ENCODE measurements around the gene KRTAP5-1.
A peak's percentile ranks its signal among the peaks of the same experiment; 100 is the strongest.

Gene KRTAP5-1

DNA sequence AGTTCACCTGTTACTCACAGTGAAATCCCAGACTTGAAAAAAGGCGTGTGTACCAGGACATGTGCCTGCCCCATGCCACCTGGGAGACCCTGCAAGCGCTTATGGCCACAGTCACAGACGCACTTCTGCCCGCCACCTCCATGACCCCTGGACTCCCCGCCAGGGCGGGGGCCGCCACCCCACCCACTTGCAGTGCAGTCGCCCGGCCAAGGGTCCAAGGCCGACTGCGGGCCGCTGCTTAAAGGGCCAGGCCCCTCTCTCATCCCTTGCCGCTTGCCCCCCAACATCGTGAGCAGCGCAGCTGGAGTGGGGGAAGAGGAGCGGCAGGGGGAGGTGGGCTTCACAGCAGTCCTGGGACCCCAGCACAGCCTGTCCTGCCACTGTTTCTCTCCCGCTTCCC lies 23.8 kb downstream of the KRTAP5-1 start:
- H3K36me3 ChIP-seq (ENCODE audit: control insufficient read depth in 1 of 2, insufficient read depth in 2 of 2, low read length in 2 of 2) = no peaks in the 10 kb centered on the region
- no peak overlapping the region for H3K9ac ChIP-seq (ENCODE audit: low read depth in 1 of 2, low read length in 2 of 2)
- H3K9me3 ChIP-seq (ENCODE audit: control insufficient read depth in 1 of 2, low read length in 2 of 2) = no peaks in the 10 kb centered on the region
- peaks cover 33 to 57% of the 10 kb centered on the region in 2 donors for H3K4me1 ChIP-seq (ENCODE audit: control insufficient read depth in 1 of 2, insufficient read depth in 2 of 2, low read length in 2 of 2)
- H3K4me3 ChIP-seq (ENCODE audit: low read depth in 1 of 2, low read length in 2 of 2) = no peak overlapping the region
- H3K27ac ChIP-seq (ENCODE audit: low read depth, low read length) = no peak overlapping the region
- no peaks in the 10 kb centered on the region for H3K27me3 ChIP-seq (ENCODE audit: control insufficient read depth in 1 of 2, insufficient read depth in 2 of 2, low read length in 2 of 2)

GRCh38 chr11:1560649-1561251 lies 24.3 kb downstream of the KRTAP5-1 start:
- no peak overlapping the region for H3K9ac ChIP-seq (ENCODE audit: low read depth in 1 of 2, low read length in 2 of 2)
- no peak overlapping the region for H3K27ac ChIP-seq (ENCODE audit: low read depth, low read length)
- H3K4me1 ChIP-seq (ENCODE audit: control insufficient read depth in 1 of 2, insufficient read depth in 2 of 2, low read length in 2 of 2) = peaks cover 33 to 57% of the 10 kb centered on the region in 2 donors
- no peaks in the 10 kb centered on the region for H3K27me3 ChIP-seq (ENCODE audit: control insufficient read depth in 1 of 2, insufficient read depth in 2 of 2, low read length in 2 of 2)
- H3K36me3 ChIP-seq (ENCODE audit: control insufficient read depth in 1 of 2, insufficient read depth in 2 of 2, low read length in 2 of 2) = no peaks in the 10 kb centered on the region
- H3K9me3 ChIP-seq (ENCODE audit: control insufficient read depth in 1 of 2, low read length in 2 of 2) = no peaks in the 10 kb centered on the region
- no peak overlapping the region for H3K4me3 ChIP-seq (ENCODE audit: low read depth in 1 of 2, low read length in 2 of 2)

GRCh38 chr11:1560002-1560648 lies 25.0 kb downstream of the KRTAP5-1 start:
- Histone ChIP-seq H3K27me3 (ENCODE audit: control insufficient read depth in 1 of 2, insufficient read depth in 2 of 2, low read length in 2 of 2) (no peaks in the 10 kb centered on the region), H3K4me1 (ENCODE audit: control insufficient read depth in 1 of 2, insufficient read depth in 2 of 2, low read length in 2 of 2) (peaks cover 37 to 63% of the 10 kb centered on the region in 2 donors), H3K4me3 (ENCODE audit: low read depth in 1 of 2, low read length in 2 of 2) (no peak overlapping the region), H3K27ac (ENCODE audit: low read depth, low read length) (no peak overlapping the region), H3K36me3 (ENCODE audit: control insufficient read depth in 1 of 2, insufficient read depth in 2 of 2, low read length in 2 of 2) (no peaks in the 10 kb centered on the region), H3K9me3 (ENCODE audit: control insufficient read depth in 1 of 2, low read length in 2 of 2) (no peaks in the 10 kb centered on the region), H3K9ac (ENCODE audit: low read depth in 1 of 2, low read length in 2 of 2) (no peak overlapping the region)

- Histone ChIP-seq H3K4me1 (ENCODE audit: control insufficient read depth in 1 of 2, insufficient read depth in 2 of 2, low read length in 2 of 2) (peaks cover 31 to 65% of the 10 kb centered on the region in 2 donors), H3K36me3 (ENCODE audit: control insufficient read depth in 1 of 2, insufficient read depth in 2 of 2, low read length in 2 of 2) (no peaks in the 10 kb centered on the region), H3K27ac (ENCODE audit: low read depth, low read length) (peak overlapping the region; percentile 77), H3K4me3 (ENCODE audit: low read depth in 1 of 2, low read length in 2 of 2) (peak overlapping the region; percentile 22 to 28), H3K9ac (ENCODE audit: low read depth in 1 of 2, low read length in 2 of 2) (peak overlapping the region in 1 of 2 donors; percentile 43), H3K27me3 (ENCODE audit: control insufficient read depth in 1 of 2, insufficient read depth in 2 of 2, low read length in 2 of 2) (no peaks in the 10 kb centered on the region), H3K9me3 (ENCODE audit: control insufficient read depth in 1 of 2, low read length in 2 of 2) (no peaks in the 10 kb centered on the region)
Observed at GRCh38 chr11:1559111-1559951, 25.8 kb downstream of the KRTAP5-1 start.

- no peaks in the 10 kb centered on the region for H3K36me3 ChIP-seq (ENCODE audit: control insufficient read depth in 1 of 2, insufficient read depth in 2 of 2, low read length in 2 of 2)
- peak overlapping the region in 1 of 2 donors; percentile 43 for H3K9ac ChIP-seq (ENCODE audit: low read depth in 1 of 2, low read length in 2 of 2)
- H3K4me3 ChIP-seq (ENCODE audit: low read depth in 1 of 2, low read length in 2 of 2) = peak overlapping the region in 1 of 2 donors; percentile 28
- peaks cover 29 to 61% of the 10 kb centered on the region in 2 donors for H3K4me1 ChIP-seq (ENCODE audit: control insufficient read depth in 1 of 2, insufficient read depth in 2 of 2, low read length in 2 of 2)
- H3K27ac ChIP-seq (ENCODE audit: low read depth, low read length) = peak overlapping the region; percentile 77
- H3K27me3 ChIP-seq (ENCODE audit: control insufficient read depth in 1 of 2, insufficient read depth in 2 of 2, low read length in 2 of 2) = no peaks in the 10 kb centered on the region
- no peaks in the 10 kb centered on the region for H3K9me3 ChIP-seq (ENCODE audit: control insufficient read depth in 1 of 2, low read length in 2 of 2)
Observed at GRCh38 chr11:1558775-1559110, 26.3 kb downstream of the KRTAP5-1 start.

DNA sequence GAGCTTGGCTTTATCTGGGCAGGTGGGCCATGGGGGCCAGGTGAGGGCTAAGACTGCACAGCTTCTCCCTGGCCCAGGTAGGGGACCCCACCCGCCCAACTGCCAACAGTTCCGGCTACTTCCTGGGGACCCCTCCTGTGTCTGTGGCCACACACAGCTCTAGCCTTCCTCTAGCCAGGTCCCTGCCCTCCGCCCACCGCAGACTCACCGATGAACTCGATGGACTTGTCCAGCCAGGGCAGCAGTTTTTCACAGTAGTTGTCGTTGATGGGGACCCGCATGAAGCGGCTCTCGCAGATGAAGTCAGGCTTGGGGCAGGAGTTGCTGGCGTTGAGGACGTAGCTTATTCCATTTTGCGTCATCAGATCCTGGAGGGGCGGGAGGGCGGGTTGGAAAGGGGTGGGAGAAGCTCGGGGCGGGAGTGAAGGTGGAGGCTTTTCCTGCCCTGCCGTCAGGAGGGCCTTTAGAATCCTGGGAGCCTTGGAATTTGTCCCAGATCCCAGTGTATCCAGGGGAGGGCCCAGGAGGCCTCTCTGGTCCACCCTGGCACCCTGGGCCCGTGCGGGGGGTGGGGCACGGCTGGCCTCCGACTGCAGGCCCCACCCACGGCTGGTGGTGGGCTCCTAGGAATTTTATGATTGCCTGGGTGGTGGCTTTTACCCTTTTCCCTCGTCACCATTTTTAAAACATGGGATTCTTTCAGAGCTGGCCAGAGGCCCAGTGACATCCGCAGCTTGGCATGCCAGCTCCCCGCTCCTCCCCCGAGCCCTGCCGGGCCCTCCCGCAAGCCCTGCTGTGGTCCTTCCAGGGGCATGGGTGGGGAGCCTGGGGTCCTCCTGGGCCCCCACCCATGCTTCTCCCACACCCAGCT lies 26.9 kb downstream of the KRTAP5-1 start:
- H3K4me1 ChIP-seq (ENCODE audit: control insufficient read depth in 1 of 2, insufficient read depth in 2 of 2, low read length in 2 of 2) = peaks cover 29 to 61% of the 10 kb centered on the region in 2 donors
- H3K4me3 ChIP-seq (ENCODE audit: low read depth in 1 of 2, low read length in 2 of 2) = peak overlapping the region in 1 of 2 donors; percentile 28

GRCh38 chr11:1557051-1557884 lies 27.8 kb downstream of the KRTAP5-1 start:
- no peak overlapping the region for H3K9ac ChIP-seq (ENCODE audit: low read depth in 1 of 2, low read length in 2 of 2)
- no peaks in the 10 kb centered on the region for H3K36me3 ChIP-seq (ENCODE audit: control insufficient read depth in 1 of 2, insufficient read depth in 2 of 2, low read length in 2 of 2)
- peaks cover 29 to 60% of the 10 kb centered on the region in 2 donors for H3K4me1 ChIP-seq (ENCODE audit: control insufficient read depth in 1 of 2, insufficient read depth in 2 of 2, low read length in 2 of 2)
- H3K9me3 ChIP-seq (ENCODE audit: control insufficient read depth in 1 of 2, low read length in 2 of 2) = no peaks in the 10 kb centered on the region
- no peaks in the 10 kb centered on the region for H3K27me3 ChIP-seq (ENCODE audit: control insufficient read depth in 1 of 2, insufficient read depth in 2 of 2, low read length in 2 of 2)
- no peak overlapping the region for H3K4me3 ChIP-seq (ENCODE audit: low read depth in 1 of 2, low read length in 2 of 2)
- H3K27ac ChIP-seq (ENCODE audit: low read depth, low read length) = peak overlapping the region; percentile 20

More for the DNA sequence above, 26.9 kb downstream of the KRTAP5-1 start:
- Histone ChIP-seq H3K36me3 (ENCODE audit: control insufficient read depth in 1 of 2, insufficient read depth in 2 of 2, low read length in 2 of 2) (no peaks in the 10 kb centered on the region), H3K9me3 (ENCODE audit: control insufficient read depth in 1 of 2, low read length in 2 of 2) (no peaks in the 10 kb centered on the region), H3K27ac (ENCODE audit: low read depth, low read length) (peak overlapping the region; percentile 77), H3K9ac (ENCODE audit: low read depth in 1 of 2, low read length in 2 of 2) (peak overlapping the region in 1 of 2 donors; percentile 43), H3K27me3 (ENCODE audit: control insufficient read depth in 1 of 2, insufficient read depth in 2 of 2, low read length in 2 of 2) (no peaks in the 10 kb centered on the region)

DNA sequence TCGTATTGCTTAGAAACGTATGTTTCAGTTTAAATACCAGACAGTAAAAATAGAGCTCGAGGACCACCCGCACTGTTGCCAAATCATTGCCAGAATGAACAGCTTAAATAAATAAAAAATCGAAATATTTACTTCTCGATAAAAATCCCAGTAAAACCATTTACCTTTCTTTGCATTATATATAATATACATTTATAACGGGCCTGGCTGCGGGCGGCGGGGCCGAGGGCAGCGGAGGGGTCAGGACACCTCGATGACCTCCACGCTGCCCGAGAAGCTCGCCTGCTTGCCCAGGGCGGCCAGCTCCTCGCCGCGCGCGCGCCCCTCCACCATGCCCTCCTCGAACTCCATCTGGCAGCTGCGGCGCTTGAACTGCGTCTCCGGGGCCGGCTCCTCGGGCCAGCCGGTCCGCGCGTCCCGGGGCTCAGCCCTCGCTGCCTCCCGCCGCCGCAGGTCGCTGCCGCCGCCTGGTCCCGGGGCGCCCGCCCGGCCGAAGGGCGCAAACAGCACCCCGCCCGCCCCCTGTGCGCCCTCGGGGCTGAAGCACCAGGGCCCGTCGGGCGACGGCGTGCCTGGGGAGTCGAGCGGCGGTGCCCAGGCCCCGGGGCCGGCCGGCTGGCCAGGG lies 28.7 kb downstream of the KRTAP5-1 start:
- Histone ChIP-seq H3K36me3 (ENCODE audit: control insufficient read depth in 1 of 2, insufficient read depth in 2 of 2, low read length in 2 of 2) (no peaks in the 10 kb centered on the region), H3K4me1 (ENCODE audit: control insufficient read depth in 1 of 2, insufficient read depth in 2 of 2, low read length in 2 of 2) (peaks cover 29 to 52% of the 10 kb centered on the region in 2 donors), H3K4me3 (ENCODE audit: low read depth in 1 of 2, low read length in 2 of 2) (no peak overlapping the region), H3K27me3 (ENCODE audit: control insufficient read depth in 1 of 2, insufficient read depth in 2 of 2, low read length in 2 of 2) (no peaks in the 10 kb centered on the region), H3K27ac (ENCODE audit: low read depth, low read length) (no peak overlapping the region), H3K9ac (ENCODE audit: low read depth in 1 of 2, low read length in 2 of 2) (no peak overlapping the region), H3K9me3 (ENCODE audit: control insufficient read depth in 1 of 2, low read length in 2 of 2) (no peaks in the 10 kb centered on the region)

DNA sequence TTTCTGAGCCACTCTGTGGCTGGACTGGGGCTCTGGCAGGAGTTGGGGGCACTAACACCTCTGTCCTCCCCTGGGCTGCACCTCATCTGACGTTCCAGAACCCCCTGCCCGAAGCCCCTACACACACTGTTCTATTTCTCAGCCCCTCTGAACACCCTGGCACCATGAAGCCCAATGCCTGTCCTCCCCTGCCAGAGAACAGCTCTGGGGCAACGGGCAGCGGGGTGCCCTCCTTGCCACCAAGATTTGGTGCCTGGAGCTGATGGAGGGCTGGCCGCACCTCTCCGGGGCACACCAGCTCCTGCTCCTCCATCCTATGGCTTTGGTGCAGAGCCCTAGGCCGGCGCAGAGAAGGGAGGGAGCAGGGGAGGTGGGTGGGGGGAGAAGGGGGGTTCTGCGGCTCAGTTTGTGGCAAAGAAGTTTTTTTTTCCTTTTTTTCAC lies 29.4 kb downstream of the KRTAP5-1 start:
- Histone ChIP-seq H3K36me3 (ENCODE audit: control insufficient read depth in 1 of 2, insufficient read depth in 2 of 2, low read length in 2 of 2) (no peaks in the 10 kb centered on the region), H3K27me3 (ENCODE audit: control insufficient read depth in 1 of 2, insufficient read depth in 2 of 2, low read length in 2 of 2) (no peaks in the 10 kb centered on the region), H3K4me1 (ENCODE audit: control insufficient read depth in 1 of 2, insufficient read depth in 2 of 2, low read length in 2 of 2) (peaks cover 29 to 46% of the 10 kb centered on the region in 2 donors), H3K4me3 (ENCODE audit: low read depth in 1 of 2, low read length in 2 of 2) (no peak overlapping the region), H3K9me3 (ENCODE audit: control insufficient read depth in 1 of 2, low read length in 2 of 2) (no peaks in the 10 kb centered on the region), H3K27ac (ENCODE audit: low read depth, low read length) (no peak overlapping the region), H3K9ac (ENCODE audit: low read depth in 1 of 2, low read length in 2 of 2) (no peak overlapping the region)

Data from duodenal mucosa (tissue), 2 donors.